ENCODE data around the gene RABGGTA.

GRCh38 chr14:24272467-24272866, 1.1 kb upstream of the RABGGTA start:
- TF ChIP-seq POLR2A (IDR thresholded peaks at IDR 0.05) (no peak), CTCF (IDR thresholded peaks at IDR 0.05) (no peak)

Measured in right lobe of liver (tissue), 4 donors.